ENCODE data around the gene PCDH9. TPM values are rescaled to one million over a fixed set of nuclear protein-coding genes. Genes with fewer than 3 reads are reported as not detected.
A peak's percentile ranks its signal among the peaks of the same experiment; 100 is the strongest.

The PCDH9 gene
- polyA plus RNA-seq, 1 donor, result 2.1 TPM

GRCh38 chr13:66840621-66841020 is 389.5 kb downstream of the PCDH9 start:
- DNase-seq (ENCODE audit: low read depth), result no peak

- DNase-seq (ENCODE audit: low read depth), result no peak
Observed at GRCh38 chr13:66837246-66837645, 392.9 kb downstream of the PCDH9 start.

GRCh38 chr13:66835040-66835628 is 395.0 kb downstream of the PCDH9 start:
- peak; percentile 28 for DNase-seq (ENCODE audit: low read depth)

DNA sequence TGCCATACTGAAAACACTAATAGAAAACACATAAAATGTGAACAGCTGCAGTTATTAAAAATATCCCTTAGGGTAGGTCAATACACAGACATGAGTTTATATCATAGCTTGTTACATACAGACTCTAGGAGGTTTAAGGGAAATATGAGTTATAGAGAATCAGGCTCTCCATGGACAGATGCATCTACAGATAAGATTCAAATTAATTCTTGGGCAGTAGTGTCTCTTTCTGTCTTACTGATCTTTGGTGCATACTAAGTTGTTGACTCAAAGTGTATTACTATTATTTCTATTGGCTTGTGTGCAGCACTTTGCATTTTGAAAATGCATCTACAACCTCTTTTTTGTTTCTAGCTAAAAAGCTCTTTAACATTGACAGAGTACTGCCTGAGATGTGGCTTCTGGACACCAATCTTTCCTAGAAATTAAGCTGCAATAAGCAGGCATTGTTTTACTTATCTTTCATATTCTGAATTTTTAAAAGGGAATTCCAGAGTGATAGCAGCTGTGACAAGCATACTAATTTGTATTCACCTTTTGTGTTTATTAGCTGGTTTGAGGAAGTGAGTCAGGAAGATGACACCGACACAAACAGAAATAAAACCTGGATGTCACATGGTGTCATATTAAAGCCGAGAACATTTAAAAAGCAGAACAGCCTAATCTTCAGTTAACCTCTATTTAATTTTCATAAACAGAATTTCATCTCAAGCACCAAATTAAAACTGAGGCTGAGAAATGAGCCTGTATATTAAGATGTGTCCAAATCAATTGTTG is 399.0 kb downstream of the PCDH9 start:
- DNase-seq (ENCODE audit: low read depth), result no peak

DNA sequence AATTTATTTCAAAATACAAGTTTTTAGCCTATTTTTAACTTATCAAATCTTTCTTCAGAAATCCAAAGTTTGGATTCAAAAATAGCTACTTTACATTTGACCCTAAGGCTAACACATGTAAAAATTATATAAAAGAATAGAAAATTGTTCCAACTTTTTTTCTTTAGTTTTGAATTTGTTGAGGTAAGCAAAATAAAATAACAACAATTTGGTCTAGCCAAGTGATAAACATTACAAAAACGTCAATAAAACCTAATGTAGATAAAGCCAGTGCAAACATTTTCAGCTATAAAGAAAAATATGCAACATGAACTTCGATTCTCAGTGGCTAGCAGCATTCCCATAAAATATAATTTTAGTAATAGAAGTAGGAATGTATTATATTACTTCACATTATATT is 400.3 kb downstream of the PCDH9 start:
- DNase-seq (ENCODE audit: low read depth), result no peak

DNA sequence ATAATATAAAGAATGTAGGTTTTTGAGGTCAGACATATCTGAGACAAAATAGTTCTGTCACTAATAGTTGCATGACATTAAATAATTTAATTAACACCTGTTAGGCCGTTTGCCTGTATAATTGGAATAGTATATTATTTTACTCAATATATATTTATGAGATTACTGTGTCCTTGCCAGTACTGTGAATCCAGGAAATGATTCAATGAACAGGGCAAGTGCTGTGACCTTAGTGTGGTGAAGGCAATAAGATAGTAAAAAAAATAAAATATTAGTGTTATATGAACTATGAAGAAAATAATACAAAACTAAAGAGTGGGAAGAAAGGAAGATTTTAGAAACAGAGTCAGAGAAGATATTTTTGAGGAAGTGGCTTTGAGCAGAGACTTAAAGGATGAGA is 403.7 kb downstream of the PCDH9 start:
- no peak for DNase-seq (ENCODE audit: low read depth)

DNA sequence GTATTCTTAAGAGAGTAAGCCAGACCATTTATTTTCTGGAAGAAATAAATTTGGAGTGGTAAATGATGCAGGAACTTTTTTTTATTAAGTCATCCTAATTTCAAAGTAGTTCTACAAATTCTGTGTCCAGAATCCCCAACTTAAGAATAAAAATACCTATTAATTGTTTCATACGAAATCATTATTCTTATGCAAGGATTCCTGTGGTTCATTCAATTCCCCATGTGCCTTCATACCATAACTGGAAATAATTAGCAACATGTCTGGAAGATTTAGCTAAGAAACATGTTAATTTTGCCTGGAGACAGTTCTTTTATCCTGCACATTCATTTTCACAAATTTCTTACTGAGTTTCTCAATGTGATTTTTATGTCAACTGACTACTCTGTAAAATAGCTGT is 408.6 kb downstream of the PCDH9 start:
- no peak for DNase-seq (ENCODE audit: low read depth)

DNA sequence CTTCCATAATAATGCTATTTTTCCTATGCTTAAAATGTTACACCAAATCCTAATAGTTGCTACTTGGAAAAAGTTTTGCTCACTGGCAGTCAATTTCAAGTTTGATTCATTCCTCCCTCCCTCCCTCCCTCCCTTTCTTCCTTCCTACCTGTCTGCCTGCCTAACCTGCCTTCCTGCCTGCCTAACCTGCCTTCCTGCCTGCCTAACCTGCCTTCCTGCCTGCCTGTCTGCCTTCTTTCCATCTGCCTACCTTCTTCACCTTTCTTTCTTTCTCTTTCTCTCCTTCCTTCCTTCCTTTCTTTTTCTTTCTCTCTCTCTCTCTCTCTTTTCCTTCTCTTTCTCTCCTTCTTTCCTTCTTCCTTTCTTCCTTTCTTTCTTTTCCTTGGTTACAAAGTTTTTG is 418.7 kb downstream of the PCDH9 start:
- no peak for DNase-seq (ENCODE audit: low read depth)

DNA sequence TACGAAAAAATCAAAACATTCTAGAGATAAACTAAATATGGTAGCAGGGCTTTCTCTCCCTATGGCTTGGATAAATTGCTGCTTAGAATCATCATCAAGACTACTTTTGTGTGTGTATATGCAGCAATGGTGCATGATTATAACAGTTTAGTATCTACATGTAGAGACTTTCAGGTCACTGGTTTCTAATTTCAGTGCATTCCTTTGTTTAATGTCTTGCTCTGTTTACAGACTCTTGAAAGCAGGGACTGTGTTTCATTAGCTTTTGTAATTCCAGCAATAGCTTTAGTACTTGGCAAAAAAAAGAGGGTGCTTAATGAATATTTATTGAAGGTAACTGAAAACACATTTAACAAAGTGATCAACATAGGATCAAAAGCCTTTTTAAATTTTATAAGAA is 420.7 kb downstream of the PCDH9 start:
- no peak for DNase-seq (ENCODE audit: low read depth)

- no peak for DNase-seq (ENCODE audit: low read depth)
Observed at GRCh38 chr13:66807251-66807650, 422.9 kb downstream of the PCDH9 start.

GRCh38 chr13:66805657-66806056 is 424.5 kb downstream of the PCDH9 start:
- peak; percentile 58 for DNase-seq (ENCODE audit: low read depth)

GRCh38 chr13:66803808-66804456 is 426.2 kb downstream of the PCDH9 start:
- DNase-seq (ENCODE audit: low read depth), result no peak

GRCh38 chr13:66803013-66803807 is 426.9 kb downstream of the PCDH9 start:
- no peak for DNase-seq (ENCODE audit: low read depth)

DNA sequence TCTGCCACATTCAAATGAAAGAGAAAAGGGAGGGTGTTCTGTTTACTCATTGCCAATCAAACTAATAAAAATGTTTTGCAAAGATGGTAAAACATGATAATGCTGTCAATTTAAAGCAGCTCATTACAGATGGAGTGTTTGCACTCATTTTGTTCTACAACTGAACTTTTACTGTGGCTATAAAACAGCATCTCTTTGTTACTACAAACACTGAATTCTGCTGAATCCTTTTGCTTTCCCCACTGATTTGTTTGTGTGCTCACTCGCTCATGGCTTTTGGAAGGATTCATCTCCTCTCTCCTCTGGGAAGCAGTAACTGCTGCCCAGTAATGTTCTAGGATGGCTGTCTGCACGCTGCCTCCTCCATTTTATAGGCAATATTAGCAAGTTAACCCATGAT is 434.5 kb downstream of the PCDH9 start:
- DNase-seq (ENCODE audit: low read depth), result no peak

GRCh38 chr13:66794340-66795031 is 435.6 kb downstream of the PCDH9 start:
- DNase-seq (ENCODE audit: low read depth), result no peak

GRCh38 chr13:66790861-66791260 is 439.3 kb downstream of the PCDH9 start:
- DNase-seq (ENCODE audit: low read depth), result no peak

DNA sequence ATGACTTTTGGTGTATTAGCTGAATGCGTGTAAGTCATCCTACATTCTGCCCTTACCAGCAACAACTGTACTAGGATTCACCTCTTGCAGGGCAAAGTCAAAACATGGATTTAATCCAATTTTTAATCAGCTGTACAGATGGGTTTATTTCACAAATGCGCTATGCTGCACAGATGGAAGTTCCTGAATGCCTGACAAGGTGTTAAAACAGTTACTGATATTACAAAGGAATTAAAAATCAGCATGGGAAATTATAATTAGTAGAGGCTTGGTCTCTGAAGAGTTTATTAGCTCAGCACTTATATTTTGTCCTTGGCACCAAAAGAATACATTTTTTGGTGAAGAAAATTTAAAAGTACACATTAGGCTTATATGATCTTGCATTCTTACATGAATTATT is 448.9 kb downstream of the PCDH9 start:
- no peak for DNase-seq (ENCODE audit: low read depth)

DNA sequence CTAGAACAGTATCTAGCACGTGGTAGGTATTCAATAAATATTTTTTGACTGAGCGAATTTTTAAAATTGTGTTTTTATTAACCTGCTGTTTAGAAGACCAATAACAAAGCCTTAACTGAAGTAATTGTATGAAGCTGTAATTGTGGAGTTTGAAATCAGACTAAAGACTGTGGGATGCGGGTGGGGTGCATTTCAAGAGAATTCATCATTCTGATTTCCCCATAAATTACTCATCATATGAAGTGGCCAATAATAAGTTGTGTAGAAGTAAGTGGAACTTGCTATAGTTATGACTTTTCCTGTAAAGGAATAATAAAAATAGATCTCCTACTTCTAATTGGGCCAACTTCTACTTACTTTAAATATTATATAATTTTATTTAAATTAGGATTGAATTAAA is 449.3 kb downstream of the PCDH9 start:
- no peak for DNase-seq (ENCODE audit: low read depth)

DNA sequence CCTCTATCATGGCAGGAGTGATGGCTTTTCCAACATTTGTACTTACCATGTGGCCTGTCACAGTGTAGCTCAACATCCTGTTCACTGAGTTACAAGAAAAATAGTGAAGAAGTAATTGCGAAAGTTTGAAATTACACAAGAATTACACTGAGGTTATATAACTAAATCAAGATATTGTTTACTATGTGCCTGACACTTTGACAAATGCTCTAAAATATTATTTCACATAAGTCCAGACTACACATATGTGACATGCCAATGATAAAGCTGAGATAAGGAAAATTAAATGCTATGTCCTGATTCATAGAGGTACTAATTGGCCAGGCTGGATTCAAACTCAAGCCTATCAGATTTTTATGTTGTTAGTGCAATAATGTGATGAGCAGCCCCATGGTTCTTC is 451.7 kb downstream of the PCDH9 start:
- no peak for DNase-seq (ENCODE audit: low read depth)

DNA sequence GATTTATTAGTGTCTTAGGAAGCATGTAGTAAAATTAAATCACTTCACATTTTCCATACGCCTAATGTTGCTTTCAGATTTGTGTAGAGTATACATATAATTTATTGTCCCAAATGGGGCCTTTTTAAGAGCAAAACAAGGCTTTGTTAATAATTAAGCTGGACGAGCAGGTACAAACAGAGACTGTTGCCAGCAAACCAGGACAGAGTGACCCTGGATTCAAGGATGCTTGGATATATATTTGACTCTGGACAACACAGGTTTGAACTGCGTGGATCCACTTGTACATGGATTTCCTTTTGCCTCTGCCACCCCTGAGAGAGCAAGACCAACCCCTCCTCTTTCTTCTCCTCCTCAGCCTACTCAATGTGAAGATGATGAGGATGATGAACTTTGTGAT is 454.9 kb downstream of the PCDH9 start:
- no peak for DNase-seq (ENCODE audit: low read depth)

- no peak for DNase-seq (ENCODE audit: low read depth)
Observed at GRCh38 chr13:66774046-66774445, 456.1 kb downstream of the PCDH9 start.

GRCh38 chr13:66765559-66765958 is 464.6 kb downstream of the PCDH9 start:
- no peak for DNase-seq (ENCODE audit: low read depth)
